RWPE2 (cell line): ENCODE data around the gene CCDC175.

Source experiments
- ATAC-seq: fragments of 200-7000 bp; cut with Tn5 transposase; 3 replicates; pipeline ENCODE4 v1.9.1; 2021; ENCODE audit warnings: low read depth
- DNase-seq: peaks from one replicate; pipeline ENCODE4 v3.0.0-alpha.2; 2020; ENCODE audit warnings: low spot score
- H3K27ac ChIP-seq: fragments of 450-650 bp; 2 replicates; pipeline ENCODE4 v1.5.1; 2017; ENCODE audit warnings: mild to moderate bottlenecking; ENCODE audit not compliant: poor library complexity, severe bottlenecking
- H3K27me3 ChIP-seq: fragments of 250-450 bp; sonication (Bioruptor Pico); 2 replicates; pipeline ENCODE4 v1.5.1; 2021; ENCODE audit warnings: mild to moderate bottlenecking, moderate library complexity; ENCODE audit not compliant: insufficient read depth, poor library complexity, severe bottlenecking
- H3K36me3 ChIP-seq: fragments of 250-450 bp; sonication (Bioruptor Pico); 2 replicates; pipeline ENCODE4 v1.5.1; 2020; ENCODE audit warnings: low read depth, mild to moderate bottlenecking, moderate library complexity
- H3K4me1 ChIP-seq: fragments of 250-450 bp; sonication (Bioruptor Pico); 2 replicates; pipeline ENCODE4 v1.5.1; 2021; ENCODE audit warnings: mild to moderate bottlenecking, moderate library complexity; ENCODE audit not compliant: insufficient read depth, poor library complexity, severe bottlenecking
- H3K4me3 ChIP-seq: fragments of 250-450 bp; sonication (Bioruptor Pico); 2 replicates; pipeline ENCODE4 v1.5.1; 2021; ENCODE audit warnings: mild to moderate bottlenecking, moderate library complexity; ENCODE audit not compliant: severe bottlenecking
- H3K9me3 ChIP-seq: fragments of 250-450 bp; sonication (Bioruptor Pico); 2 replicates; pipeline ENCODE4 v1.5.1; 2021; ENCODE audit warnings: mild to moderate bottlenecking, moderate library complexity; ENCODE audit not compliant: severe bottlenecking
- CTCF ChIP-seq: fragments of 450-650 bp; IDR thresholded peaks from one replicate; pipeline ENCODE4 v1.5.1; 2017; ENCODE audit warnings: mild to moderate bottlenecking, moderate library complexity; ENCODE audit not compliant: poor library complexity, severe bottlenecking

CCDC175 gene

GRCh38 chr14:59570122-59570521 is 6.5 kb downstream of the CCDC175 start:
- Histone ChIP-seq H3K4me3 (no peak overlapping the region), H3K36me3 (no peaks in the 10 kb centered on the region), H3K4me1 (no peaks in the 10 kb centered on the region), H3K27me3 (peaks cover 13% of the 10 kb centered on the region), H3K9me3 (no peaks in the 10 kb centered on the region), H3K27ac (no peak overlapping the region)
- ATAC-seq (peak; percentile 40; the same call in 2 of the 3 replicates), DNase-seq (no peak)
- TF ChIP-seq CTCF: peak; percentile 36

- H3K4me1 ChIP-seq: no peaks in the 10 kb centered on the region
- H3K27me3 ChIP-seq: peaks cover 5% of the 10 kb centered on the region
- no peak for TF ChIP-seq CTCF
- no peak overlapping the region for H3K4me3 ChIP-seq
- H3K9me3 ChIP-seq: no peaks in the 10 kb centered on the region
- peak; percentile 67 for ATAC-seq
- no peak overlapping the region for H3K27ac ChIP-seq
- no peaks in the 10 kb centered on the region for H3K36me3 ChIP-seq
- DNase-seq: no peak
Observed at GRCh38 chr14:59566725-59567124, 9.9 kb downstream of the CCDC175 start.

GRCh38 chr14:59566296-59566695 is 10.3 kb downstream of the CCDC175 start:
- Histone ChIP-seq H3K4me1 (no peaks in the 10 kb centered on the region), H3K36me3 (no peaks in the 10 kb centered on the region), H3K27me3 (peaks cover 5% of the 10 kb centered on the region), H3K9me3 (no peaks in the 10 kb centered on the region), H3K27ac (no peak overlapping the region), H3K4me3 (no peak overlapping the region)
- no peak for TF ChIP-seq CTCF
- no peak for DNase-seq
- no peak for ATAC-seq

GRCh38 chr14:59565087-59565486 is 11.5 kb downstream of the CCDC175 start:
- no peak for DNase-seq
- no peaks in the 10 kb centered on the region for H3K9me3 ChIP-seq
- peaks cover 5% of the 10 kb centered on the region for H3K27me3 ChIP-seq
- no peak overlapping the region for H3K27ac ChIP-seq
- no peak for ATAC-seq
- no peaks in the 10 kb centered on the region for H3K36me3 ChIP-seq
- TF ChIP-seq CTCF: no peak
- no peak overlapping the region for H3K4me3 ChIP-seq
- H3K4me1 ChIP-seq: no peaks in the 10 kb centered on the region

- no peak overlapping the region for H3K27ac ChIP-seq
- H3K4me3 ChIP-seq: no peak overlapping the region
- peaks cover 5% of the 10 kb centered on the region for H3K27me3 ChIP-seq
- ATAC-seq: peak; percentile 21; the same call in 1 of the 3 replicates
- no peaks in the 10 kb centered on the region for H3K36me3 ChIP-seq
- DNase-seq: no peak
- no peaks in the 10 kb centered on the region for H3K4me1 ChIP-seq
- TF ChIP-seq CTCF: no peak
- no peaks in the 10 kb centered on the region for H3K9me3 ChIP-seq
Observed at GRCh38 chr14:59564366-59564765, 12.2 kb downstream of the CCDC175 start.
